ENCODE data around the gene MCOLN1.
A peak's percentile ranks its signal among the peaks of the same experiment; 100 is the strongest.

The MCOLN1 gene

GRCh38 chr19:7500811-7501450 lies 21.5 kb upstream of the MCOLN1 start:
- no peak for DNase-seq (ENCODE audit: low read depth)
- no peak for TF ChIP-seq CTCF (conservative IDR thresholded peaks at IDR 0.05; ENCODE audit: low read depth, low read length)
- peak overlapping the region; percentile 53 for H3K4me3 ChIP-seq (ENCODE audit: low read depth, low read length)

- H3K4me3 ChIP-seq (ENCODE audit: low read depth, low read length): no peak overlapping the region
- no peak for TF ChIP-seq CTCF (conservative IDR thresholded peaks at IDR 0.05; ENCODE audit: low read depth, low read length)
- DNase-seq (ENCODE audit: low read depth): no peak
These were observed 19.9 kb upstream of the MCOLN1 start for GRCh38 chr19:7502552-7502951.

GRCh38 chr19:7504684-7505083 lies 17.7 kb upstream of the MCOLN1 start:
- no peak for DNase-seq (ENCODE audit: low read depth)

GRCh38 chr19:7505288-7505681 lies 17.1 kb upstream of the MCOLN1 start:
- no peak overlapping the region for H3K4me3 ChIP-seq (ENCODE audit: low read depth, low read length)
- DNase-seq (ENCODE audit: low read depth): no peak
- no peak for TF ChIP-seq CTCF (conservative IDR thresholded peaks at IDR 0.05; ENCODE audit: low read depth, low read length)

More at GRCh38 chr19:7504684-7505083, 17.7 kb upstream of the MCOLN1 start:
- no peak overlapping the region for H3K4me3 ChIP-seq (ENCODE audit: low read depth, low read length)
- no peak for TF ChIP-seq CTCF (conservative IDR thresholded peaks at IDR 0.05; ENCODE audit: low read depth, low read length)

- no peak for DNase-seq (ENCODE audit: low read depth)
- H3K4me3 ChIP-seq (ENCODE audit: low read depth, low read length): no peak overlapping the region
- TF ChIP-seq CTCF (conservative IDR thresholded peaks at IDR 0.05; ENCODE audit: low read depth, low read length): no peak
These were observed 16.6 kb upstream of the MCOLN1 start for GRCh38 chr19:7505682-7506384.

- TF ChIP-seq CTCF (conservative IDR thresholded peaks at IDR 0.05; ENCODE audit: low read depth, low read length): no peak
- peak; percentile 79 for DNase-seq (ENCODE audit: low read depth)
- no peak overlapping the region for H3K4me3 ChIP-seq (ENCODE audit: low read depth, low read length)
These were observed 15.8 kb upstream of the MCOLN1 start for GRCh38 chr19:7506385-7507328.
